HL-60 (cell line): ENCODE measurements around the gene STARD6.

Experiments
- DNase-seq, 2 experiments: peaks; one replicate each; pipeline ENCODE4 v3.0.0-alpha.2; 2010 to 2020; ENCODE audit warnings: low read depth in 1 of 2, low spot score in 1 of 2
- H3K27ac ChIP-seq: fragments of 250-450 bp; sonication (Bioruptor Pico); replicated peaks from 2 replicates; pipeline ENCODE4 v1.5.1; 2020; ENCODE audit warnings: mild to moderate bottlenecking, moderate library complexity
- H3K27me3 ChIP-seq: fragments of 250-450 bp; sonication (Bioruptor Pico); 2 replicates; pipeline ENCODE4 v1.5.1; 2021; ENCODE audit warnings: mild to moderate bottlenecking, moderate library complexity; ENCODE audit not compliant: insufficient read depth, poor library complexity, severe bottlenecking
- H3K4me3 ChIP-seq: replicated peaks from 2 replicates; pipeline ENCODE4 v1.5.1; 2011; ENCODE audit warnings: mild to moderate bottlenecking, control low read depth, low read length; ENCODE audit not compliant: insufficient read depth
- CTCF ChIP-seq: IDR thresholded peaks from one replicate; pipeline ENCODE4 v1.5.1; 2011; ENCODE audit warnings: low read length, control low read depth, inconsistent platforms; ENCODE audit not compliant: insufficient read depth
- GABPA ChIP-seq: IDR thresholded peaks from 2 replicates; pipeline ENCODE4 v1.6.1; 2012; ENCODE audit warnings: low read depth
- POLR2AphosphoS5 ChIP-seq: IDR thresholded peaks from 2 replicates; pipeline ENCODE4 v1.6.1; 2012; ENCODE audit warnings: low read depth
- SPI1 ChIP-seq: IDR thresholded peaks from 2 replicates; pipeline ENCODE4 v1.6.1; 2012; ENCODE audit warnings: low read depth, mild to moderate bottlenecking, borderline replicate concordance
- TF ChIP-seq, protein P1 (sequence below): IDR thresholded peaks from 2 replicates; pipeline ENCODE4 v1.6.1; 2012; ENCODE audit warnings: low read depth; ENCODE audit not compliant: insufficient replicate concordance

The STARD6 gene

GRCh38 chr18:54378057-54378456 is 20.4 kb upstream of the STARD6 start:
- DNase-seq, result no peak
- no peak overlapping the region for H3K27ac ChIP-seq
- H3K27me3 ChIP-seq, result no peaks in the 10 kb centered on the region
- no peak for TF ChIP-seq GABPA
- no peak for TF ChIP-seq SPI1
- no peak for TF ChIP-seq CTCF
- TF ChIP-seq, protein P1, sequence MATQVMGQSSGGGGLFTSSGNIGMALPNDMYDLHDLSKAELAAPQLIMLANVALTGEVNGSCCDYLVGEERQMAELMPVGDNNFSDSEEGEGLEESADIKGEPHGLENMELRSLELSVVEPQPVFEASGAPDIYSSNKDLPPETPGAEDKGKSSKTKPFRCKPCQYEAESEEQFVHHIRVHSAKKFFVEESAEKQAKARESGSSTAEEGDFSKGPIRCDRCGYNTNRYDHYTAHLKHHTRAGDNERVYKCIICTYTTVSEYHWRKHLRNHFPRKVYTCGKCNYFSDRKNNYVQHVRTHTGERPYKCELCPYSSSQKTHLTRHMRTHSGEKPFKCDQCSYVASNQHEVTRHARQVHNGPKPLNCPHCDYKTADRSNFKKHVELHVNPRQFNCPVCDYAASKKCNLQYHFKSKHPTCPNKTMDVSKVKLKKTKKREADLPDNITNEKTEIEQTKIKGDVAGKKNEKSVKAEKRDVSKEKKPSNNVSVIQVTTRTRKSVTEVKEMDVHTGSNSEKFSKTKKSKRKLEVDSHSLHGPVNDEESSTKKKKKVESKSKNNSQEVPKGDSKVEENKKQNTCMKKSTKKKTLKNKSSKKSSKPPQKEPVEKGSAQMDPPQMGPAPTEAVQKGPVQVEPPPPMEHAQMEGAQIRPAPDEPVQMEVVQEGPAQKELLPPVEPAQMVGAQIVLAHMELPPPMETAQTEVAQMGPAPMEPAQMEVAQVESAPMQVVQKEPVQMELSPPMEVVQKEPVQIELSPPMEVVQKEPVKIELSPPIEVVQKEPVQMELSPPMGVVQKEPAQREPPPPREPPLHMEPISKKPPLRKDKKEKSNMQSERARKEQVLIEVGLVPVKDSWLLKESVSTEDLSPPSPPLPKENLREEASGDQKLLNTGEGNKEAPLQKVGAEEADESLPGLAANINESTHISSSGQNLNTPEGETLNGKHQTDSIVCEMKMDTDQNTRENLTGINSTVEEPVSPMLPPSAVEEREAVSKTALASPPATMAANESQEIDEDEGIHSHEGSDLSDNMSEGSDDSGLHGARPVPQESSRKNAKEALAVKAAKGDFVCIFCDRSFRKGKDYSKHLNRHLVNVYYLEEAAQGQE, result no peak
- no peak overlapping the region for H3K4me3 ChIP-seq

GRCh38 chr18:54360406-54360805 is 2.7 kb upstream of the STARD6 start:
- no peak for TF ChIP-seq SPI1
- TF ChIP-seq CTCF, result no peak
- TF ChIP-seq, protein P1, result no peak
- TF ChIP-seq POLR2AphosphoS5, result no peak
- TF ChIP-seq GABPA, result no peak
- H3K27me3 ChIP-seq, result no peaks in the 10 kb centered on the region
- H3K4me3 ChIP-seq, result no peak overlapping the region

DNA sequence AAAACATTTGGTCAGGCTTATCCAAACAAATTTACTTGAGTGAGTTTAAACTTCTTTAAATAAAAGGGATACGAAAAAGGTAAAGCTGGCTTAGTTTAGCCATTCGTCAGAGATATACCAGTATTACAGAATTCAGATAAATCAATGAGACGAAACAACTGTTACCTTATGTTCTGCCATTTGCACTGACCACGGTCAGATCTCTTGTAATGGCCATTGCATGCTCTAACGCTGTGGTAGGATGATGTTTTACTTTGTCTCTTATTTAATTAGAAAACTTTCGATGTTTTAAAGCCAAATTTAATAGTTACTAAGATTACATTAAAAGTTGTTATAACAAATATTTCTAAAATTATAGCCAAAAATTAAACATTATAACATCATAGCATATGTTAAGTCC is 1.6 kb upstream of the STARD6 start:
- no peak overlapping the region for H3K27ac ChIP-seq
- DNase-seq, result no peak
- no peak overlapping the region for H3K4me3 ChIP-seq
- no peaks in the 10 kb centered on the region for H3K27me3 ChIP-seq
- TF ChIP-seq SPI1, result no peak
- TF ChIP-seq CTCF, result no peak
- TF ChIP-seq, protein P1, result no peak
- TF ChIP-seq GABPA, result no peak
- no peak for TF ChIP-seq POLR2AphosphoS5

More at GRCh38 chr18:54360406-54360805, 2.7 kb upstream of the STARD6 start:
- H3K27ac ChIP-seq, result no peak overlapping the region
- DNase-seq, result no peak
